AG10803 (cell line): Measurements from ENCODE around the gene MYO1D.
A peak's percentile ranks its signal among the peaks of the same experiment; 100 is the strongest.

ENCODE experiments used
- DNase-seq: peaks from one replicate; pipeline ENCODE4 v3.0.0; 2010; ENCODE audit warnings: low read depth
- H3K4me3 ChIP-seq: 2 replicates; pipeline ENCODE4 v1.5.1; 2011; ENCODE audit warnings: mild to moderate bottlenecking, low read length, control low read depth
- CTCF ChIP-seq: conservative IDR thresholded peaks from 2 replicates; pipeline ENCODE4 v1.5.1; 2011; ENCODE audit warnings: mild to moderate bottlenecking, low read length, control low read depth, inconsistent platforms

Gene MYO1D

GRCh38 chr17:32464374-32464773, 412.6 kb downstream of the MYO1D start:
- no peak overlapping the region for H3K4me3 ChIP-seq
- no peak for TF ChIP-seq CTCF
- DNase-seq = no peak

- no peak overlapping the region for H3K4me3 ChIP-seq
- DNase-seq = no peak
- no peak for TF ChIP-seq CTCF
Measured at GRCh38 chr17:32463304-32463703, 413.6 kb downstream of the MYO1D start.

- DNase-seq = peak; percentile 52
- TF ChIP-seq CTCF = peak; percentile 65
- H3K4me3 ChIP-seq = no peak overlapping the region
Measured at GRCh38 chr17:32461853-32462617, 414.9 kb downstream of the MYO1D start.

- no peak for DNase-seq
- no peak for TF ChIP-seq CTCF
- no peak overlapping the region for H3K4me3 ChIP-seq
Measured at GRCh38 chr17:32461498-32461852, 415.4 kb downstream of the MYO1D start.

- TF ChIP-seq CTCF = no peak
- H3K4me3 ChIP-seq = no peak overlapping the region
- no peak for DNase-seq
Measured at GRCh38 chr17:32460054-32460453, 416.9 kb downstream of the MYO1D start.

GRCh38 chr17:32458371-32458770, 418.6 kb downstream of the MYO1D start:
- H3K4me3 ChIP-seq = no peak overlapping the region
- no peak for TF ChIP-seq CTCF
- no peak for DNase-seq

GRCh38 chr17:32453370-32453769, 423.6 kb downstream of the MYO1D start:
- no peak overlapping the region for H3K4me3 ChIP-seq
- DNase-seq = no peak
- TF ChIP-seq CTCF = no peak
